Suprapubic skin (tissue), 4 donors: ENCODE data around the gene TFG. TPM values are rescaled to one million over a fixed set of nuclear protein-coding genes. Genes with fewer than 3 reads are reported as not detected.

Experiments
- DNase-seq, 2 donors: peaks; one replicate each; pipeline ENCODE4 v3.0.0-alpha.2; 2019; ENCODE audit warnings: low spot score in 2 of 2
- H3K27ac ChIP-seq: fragments of 200-600 bp; sonication (generic); one replicate; pipeline ENCODE4 v1.5.1; 2019
- H3K27me3 ChIP-seq: fragments of 200-600 bp; sonication (generic); one replicate; pipeline ENCODE4 v1.5.1; 2019
- H3K36me3 ChIP-seq: fragments of 200-600 bp; sonication (generic); one replicate; pipeline ENCODE4 v1.5.1; 2019
- H3K4me1 ChIP-seq: fragments of 200-600 bp; sonication (generic); one replicate; pipeline ENCODE4 v1.5.1; 2019
- H3K4me3 ChIP-seq: fragments of 200-600 bp; sonication (generic); one replicate; pipeline ENCODE4 v1.5.1; 2019; ENCODE audit warnings: mild to moderate bottlenecking
- H3K9me3 ChIP-seq: fragments of 200-600 bp; sonication (generic); one replicate; pipeline ENCODE4 v1.5.1; 2019
- EP300 ChIP-seq: sonication (generic); formaldehyde crosslinking; IDR thresholded peaks from one replicate; pipeline ENCODE4 v1.6.1; 2017; ENCODE audit warnings: antibody characterized with exemption
- POLR2A ChIP-seq, 2 donors: fragments of 450-650 bp; IDR thresholded peaks; one replicate each; pipeline ENCODE4 v1.6.1; 2017; ENCODE audit warnings: antibody characterized with exemption in 2 of 2, mild to moderate bottlenecking in 2 of 2, moderate library complexity in 2 of 2
- POLR2AphosphoS5 ChIP-seq, 3 donors: sonication (generic); formaldehyde crosslinking; IDR thresholded peaks; one replicate each; pipeline ENCODE4 v1.6.1; 2017; ENCODE audit warnings: antibody characterized with exemption in 3 of 3
- WGBS: methylation state at CpG from one replicate; pipeline ENCODE4 v1.1.5; 2018; 5-methylcytosine and 5-hydroxymethylcytosine counted together
- total RNA-seq, 4 donors: library from RNA; depleted of rRNA; stranded (reverse); fragments of >200 nt; gene quantifications; one replicate each; pipeline ENCODE4 v1.1.0, GENCODE V29; 2016
- TF ChIP-seq, protein P1 (sequence below), 2 donors: fragments of 200-600 bp in 1 of 2; fragments of 450-650 bp in 1 of 2; sonication (generic) in 1 of 2; IDR thresholded peaks; one replicate each; pipeline ENCODE4 v1.5.1; 2016 to 2019; ENCODE audit warnings: antibody characterized with exemption in 2 of 2, mild to moderate bottlenecking in 1 of 2, moderate library complexity in 1 of 2

Gene TFG
- total RNA-seq, 4 donors from 2014 or later, result 57.5 to 88.0 (median 75.8) TPM

DNA sequence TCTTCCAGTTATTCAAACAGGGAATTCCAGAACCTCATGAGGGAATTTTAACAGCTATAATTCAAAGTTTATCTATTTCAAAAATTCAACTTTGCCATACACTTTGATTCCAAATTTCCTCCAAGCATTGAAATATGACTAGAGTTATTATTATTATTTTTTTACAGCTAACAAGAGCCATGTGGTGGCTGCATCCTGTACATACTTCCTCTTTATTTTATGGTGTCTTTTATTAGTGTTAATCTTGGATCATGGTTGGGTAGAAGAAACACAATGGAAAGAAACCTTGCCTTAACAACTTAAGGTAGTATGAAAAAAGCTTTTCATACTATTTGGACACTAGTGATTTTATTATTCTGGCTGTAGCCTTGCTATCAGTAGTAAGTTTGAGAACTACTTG is 52.7 kb downstream of the TFG start:
- no peak for DNase-seq
- no peaks in the 10 kb centered on the region for H3K27me3 ChIP-seq

DNA sequence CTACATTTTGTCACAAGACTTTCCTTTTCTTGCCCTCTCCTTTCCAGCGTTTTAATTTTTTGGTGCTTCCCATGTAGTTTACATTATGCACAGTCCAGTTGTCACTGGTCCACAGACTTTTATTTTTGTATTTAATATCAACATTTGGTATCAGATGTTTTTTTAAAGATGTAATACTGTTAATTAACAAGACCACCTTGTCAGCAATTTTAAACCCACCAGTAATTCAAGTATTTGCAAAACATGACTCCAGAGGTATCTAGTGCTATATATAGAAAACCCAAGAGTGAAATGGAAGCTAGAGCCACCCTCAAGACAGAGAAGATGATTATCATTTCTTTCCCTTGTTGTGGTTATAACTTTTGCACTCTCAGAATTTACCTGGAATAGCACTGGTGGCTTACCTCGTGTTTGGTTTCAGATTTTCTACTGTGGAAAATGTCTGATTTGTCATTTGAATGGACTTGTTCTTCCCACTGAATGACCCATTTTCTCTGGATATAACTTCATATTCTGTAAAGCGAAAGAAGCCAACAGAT is 56.2 kb downstream of the TFG start:
- TF ChIP-seq POLR2AphosphoS5 (IDR thresholded peaks at IDR 0.05), result no peak
- TF ChIP-seq, protein P1, sequence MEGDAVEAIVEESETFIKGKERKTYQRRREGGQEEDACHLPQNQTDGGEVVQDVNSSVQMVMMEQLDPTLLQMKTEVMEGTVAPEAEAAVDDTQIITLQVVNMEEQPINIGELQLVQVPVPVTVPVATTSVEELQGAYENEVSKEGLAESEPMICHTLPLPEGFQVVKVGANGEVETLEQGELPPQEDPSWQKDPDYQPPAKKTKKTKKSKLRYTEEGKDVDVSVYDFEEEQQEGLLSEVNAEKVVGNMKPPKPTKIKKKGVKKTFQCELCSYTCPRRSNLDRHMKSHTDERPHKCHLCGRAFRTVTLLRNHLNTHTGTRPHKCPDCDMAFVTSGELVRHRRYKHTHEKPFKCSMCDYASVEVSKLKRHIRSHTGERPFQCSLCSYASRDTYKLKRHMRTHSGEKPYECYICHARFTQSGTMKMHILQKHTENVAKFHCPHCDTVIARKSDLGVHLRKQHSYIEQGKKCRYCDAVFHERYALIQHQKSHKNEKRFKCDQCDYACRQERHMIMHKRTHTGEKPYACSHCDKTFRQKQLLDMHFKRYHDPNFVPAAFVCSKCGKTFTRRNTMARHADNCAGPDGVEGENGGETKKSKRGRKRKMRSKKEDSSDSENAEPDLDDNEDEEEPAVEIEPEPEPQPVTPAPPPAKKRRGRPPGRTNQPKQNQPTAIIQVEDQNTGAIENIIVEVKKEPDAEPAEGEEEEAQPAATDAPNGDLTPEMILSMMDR (IDR thresholded peaks at IDR 0.05), result no peak
- TF ChIP-seq POLR2A (IDR thresholded peaks at IDR 0.05), result no peak
- no peak for TF ChIP-seq EP300
- Histone ChIP-seq H3K27ac (no peak overlapping the region), H3K36me3 (no peaks in the 10 kb centered on the region), H3K9me3 (no peaks in the 10 kb centered on the region), H3K27me3 (no peaks in the 10 kb centered on the region), H3K4me3 (no peak overlapping the region), H3K4me1 (no peaks in the 10 kb centered on the region)
- no peak for DNase-seq
- 79% methylated on average over 3 of the region's 3 CpGs for WGBS

More for the DNA sequence above, 52.7 kb downstream of the TFG start:
- Histone ChIP-seq H3K4me3 (no peak overlapping the region), H3K4me1 (no peaks in the 10 kb centered on the region), H3K27ac (no peak overlapping the region), H3K36me3 (no peaks in the 10 kb centered on the region), H3K9me3 (no peaks in the 10 kb centered on the region)
- TF ChIP-seq POLR2AphosphoS5 (IDR thresholded peaks at IDR 0.05) (no peak), EP300 (no peak), POLR2A (IDR thresholded peaks at IDR 0.05) (no peak)
- TF ChIP-seq, protein P1 (IDR thresholded peaks at IDR 0.05), result no peak

DNA sequence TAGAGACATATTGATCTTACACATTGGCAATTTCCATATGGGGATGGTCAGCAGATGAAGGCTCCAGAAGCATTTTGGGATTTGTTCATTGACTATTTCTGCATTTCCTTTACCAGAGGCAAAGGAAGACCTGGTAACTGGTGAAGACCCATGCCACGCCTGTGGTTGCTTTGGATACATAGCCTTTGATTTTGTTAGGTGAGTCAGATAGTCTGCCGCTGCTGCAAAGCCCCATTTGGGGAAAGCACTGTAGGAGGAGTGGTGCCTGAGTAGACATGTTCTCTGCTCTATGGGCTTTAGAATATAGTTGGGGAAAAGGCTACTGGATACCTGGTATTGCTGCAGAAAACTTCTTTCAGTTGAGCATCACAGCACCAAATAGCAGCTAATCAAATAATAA is 56.8 kb downstream of the TFG start:
- Histone ChIP-seq H3K27ac (no peak overlapping the region), H3K4me3 (no peak overlapping the region), H3K4me1 (no peaks in the 10 kb centered on the region), H3K36me3 (no peaks in the 10 kb centered on the region), H3K27me3 (no peaks in the 10 kb centered on the region), H3K9me3 (no peaks in the 10 kb centered on the region)
- TF ChIP-seq, protein P1 (IDR thresholded peaks at IDR 0.05), result no peak
- TF ChIP-seq EP300, result no peak
- no peak for TF ChIP-seq POLR2A (IDR thresholded peaks at IDR 0.05)
- TF ChIP-seq POLR2AphosphoS5 (IDR thresholded peaks at IDR 0.05), result no peak
- 81% methylated on average over 2 of the region's 2 CpGs for WGBS
- no peak for DNase-seq

DNA sequence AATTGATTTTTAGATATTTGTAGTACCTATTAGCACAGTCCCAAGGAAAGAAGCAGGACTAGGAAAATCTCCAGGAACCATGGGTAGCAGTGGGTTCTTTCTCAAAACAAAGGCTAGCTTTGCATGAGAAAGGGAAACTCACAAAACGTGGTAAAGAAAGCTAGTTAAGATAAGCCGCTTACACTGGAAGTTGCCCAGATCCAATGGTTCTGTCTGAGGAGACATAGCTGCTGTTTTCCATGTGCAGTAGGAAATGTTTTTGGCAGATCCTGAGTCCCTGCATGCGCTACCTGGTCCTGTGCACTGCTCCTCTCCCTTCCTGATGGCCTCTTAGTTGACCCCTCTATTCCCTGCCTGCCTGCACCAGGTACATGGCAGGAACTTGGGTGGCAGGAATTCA is 60.4 kb downstream of the TFG start:
- Histone ChIP-seq H3K9me3 (no peaks in the 10 kb centered on the region), H3K36me3 (no peaks in the 10 kb centered on the region), H3K4me1 (no peaks in the 10 kb centered on the region), H3K4me3 (no peak overlapping the region), H3K27me3 (no peaks in the 10 kb centered on the region), H3K27ac (no peak overlapping the region)
- WGBS, result 90% methylated on average over 3 of the region's 3 CpGs
- DNase-seq, result no peak
- TF ChIP-seq POLR2A (IDR thresholded peaks at IDR 0.05) (no peak), EP300 (no peak), POLR2AphosphoS5 (IDR thresholded peaks at IDR 0.05) (no peak)
- TF ChIP-seq, protein P1 (IDR thresholded peaks at IDR 0.05), result no peak

DNA sequence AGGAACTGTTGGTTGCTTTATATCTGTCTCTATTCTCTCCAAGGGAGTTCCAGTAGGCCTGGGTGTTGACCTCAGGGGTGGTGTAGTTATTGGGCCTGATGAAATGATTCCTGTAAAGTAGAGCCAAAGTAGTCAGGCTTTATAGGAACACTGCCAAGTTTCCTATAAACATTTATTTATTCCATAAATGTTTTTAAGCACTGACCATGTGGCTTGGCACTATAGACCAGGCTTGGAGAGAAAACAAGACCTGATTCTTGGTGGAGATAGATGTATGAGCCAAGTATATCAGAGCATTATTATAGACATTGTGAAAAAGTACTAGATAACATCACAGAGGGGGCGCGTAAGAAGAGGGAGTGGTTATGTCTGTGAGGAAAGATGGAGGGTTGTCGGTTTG is 65.9 kb downstream of the TFG start:
- DNase-seq, result no peak
- 86% methylated on average over 3 of the region's 3 CpGs for WGBS
- peaks cover 8% of the 10 kb centered on the region for H3K36me3 ChIP-seq
- H3K27ac ChIP-seq, result no peak overlapping the region
- H3K9me3 ChIP-seq, result no peaks in the 10 kb centered on the region
- H3K27me3 ChIP-seq, result no peaks in the 10 kb centered on the region
- no peaks in the 10 kb centered on the region for H3K4me1 ChIP-seq
- TF ChIP-seq POLR2A (IDR thresholded peaks at IDR 0.05) (no peak), EP300 (no peak), POLR2AphosphoS5 (IDR thresholded peaks at IDR 0.05) (no peak)
- TF ChIP-seq, protein P1 (IDR thresholded peaks at IDR 0.05), result no peak
- no peak overlapping the region for H3K4me3 ChIP-seq
